Measurements from ENCODE around the gene LY6G6C. TPM values are rescaled to one million over a fixed set of nuclear protein-coding genes. Genes with fewer than 3 reads are reported as not detected.
"Not testable (repeated sequence)": the region's sequence is repeated elsewhere in the genome, so short reads cannot be mapped to it uniquely, and the experiment has no call there.

LY6G6C gene
- total RNA-seq, 5 donors from 2014 or later (not counting 1 experiment from before 2014, with no cell fraction given), result not detected

DNA sequence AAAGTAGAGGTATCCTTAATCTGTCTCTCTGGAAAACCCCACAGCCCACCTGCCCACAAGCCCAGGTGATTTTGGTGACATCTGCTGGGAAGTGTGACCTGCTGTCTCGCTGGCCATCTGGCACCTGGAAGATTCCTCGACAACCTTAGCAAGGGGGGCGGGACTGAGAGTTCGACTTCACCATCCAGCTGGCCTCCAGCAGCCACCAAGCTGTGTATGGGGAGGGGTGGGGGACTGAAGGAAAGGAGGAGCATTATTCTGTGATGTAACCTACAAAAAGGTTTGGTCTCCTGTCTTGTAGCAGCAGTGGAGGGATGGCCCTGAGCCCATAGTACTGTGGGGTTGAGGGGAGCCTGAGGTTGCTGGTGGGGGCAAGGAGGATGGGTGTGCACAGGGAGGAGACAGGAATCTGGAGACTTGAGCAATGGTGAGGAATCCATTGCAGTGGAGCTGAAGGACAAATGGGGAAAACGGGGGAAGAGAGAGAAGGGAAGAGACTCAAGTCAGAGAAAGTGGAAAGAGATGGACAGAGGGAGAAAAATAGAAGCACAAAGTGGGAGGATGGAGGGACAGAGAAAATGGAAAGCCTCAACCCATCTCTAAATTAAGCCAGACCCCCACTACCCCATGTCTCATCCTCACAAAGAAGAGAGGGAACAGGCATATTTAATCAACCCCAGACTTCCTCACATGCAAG lies 10.9 kb downstream of the LY6G6C start:
- Mint-ChIP-seq H3K4me3 (peak overlapping the region in 1 of 3 donors; percentile 10), H3K36me3 (no peaks in the 10 kb centered on the region), H3K4me1 (peaks cover 17 to 25% (median 24%) of the 10 kb centered on the region in 3 donors), H3K9me3 (no peaks in the 10 kb centered on the region), H3K27ac (no peak overlapping the region), H3K27me3 (no peaks in the 10 kb centered on the region)
- peaks cover 0 to 26% of the 10 kb centered on the region in 2 experiments for H3K27me3 ChIP-seq (replicated peaks in 1 of 2; ENCODE audit: control insufficient read depth in 2 of 2, extremely low read depth in 1 of 2, insufficient read depth in 2 of 2, low read length in 1 of 2)
- no peaks in the 10 kb centered on the region for H3K36me3 ChIP-seq (ENCODE audit: control insufficient read depth in 2 of 2, extremely low read depth in 1 of 2, insufficient read depth in 1 of 2, low read length in 1 of 2)
- H3K4me3 ChIP-seq (ENCODE audit: control insufficient read depth in 1 of 2, extremely low read depth in 1 of 2, low read length in 1 of 2), result no peak overlapping the region
- no peak overlapping the region for H3K27ac ChIP-seq (ENCODE audit: low read length)
- H3K4me1 ChIP-seq (ENCODE audit: control insufficient read depth in 1 of 2, extremely low read depth in 1 of 2, insufficient read depth in 2 of 2, low read length in 2 of 2), result peaks cover 12 to 18% of the 10 kb centered on the region in 2 experiments
- ATAC-seq (replicated peaks in 1 of 4) (no peak), DNase-seq (no peak)
- H3K9me3 ChIP-seq, result no peaks in the 10 kb centered on the region
- CTCF ChIA-PET, result no interaction called here
- 81% methylated on average over 4 of the region's 5 CpGs for WGBS (ENCODE audit: insufficient coverage)
- POLR2A ChIA-PET, result no interaction called here

DNA sequence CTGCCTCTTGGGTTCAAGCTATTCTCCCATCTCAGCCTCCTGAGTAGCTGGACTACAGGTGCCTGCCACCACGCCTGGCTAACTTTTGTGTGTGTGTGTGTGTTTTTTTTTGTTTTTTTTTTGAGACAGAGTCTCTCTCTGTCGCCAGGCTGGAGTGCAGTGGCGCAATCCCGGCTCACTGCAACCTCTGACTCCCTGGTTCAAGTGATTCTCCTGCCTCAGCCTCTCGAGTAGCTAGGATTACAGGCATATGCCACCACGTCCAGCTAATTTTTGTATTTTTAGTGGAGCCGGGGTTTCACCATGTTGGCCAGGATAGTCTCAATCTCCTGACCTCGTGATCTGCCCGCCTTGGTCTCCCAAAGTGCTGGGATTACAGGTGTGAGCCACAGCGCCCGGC lies 12.4 kb downstream of the LY6G6C start:
- H3K4me3 Mint-ChIP-seq; H3K27ac ChIP-seq (ENCODE audit: low read length); H3K36me3 ChIP-seq (ENCODE audit: control insufficient read depth in 2 of 2, extremely low read depth in 1 of 2, insufficient read depth in 1 of 2, low read length in 1 of 2); H3K9me3 Mint-ChIP-seq; H3K27me3 Mint-ChIP-seq; H3K9me3 ChIP-seq; ATAC-seq (replicated peaks in 1 of 4); H3K4me3 ChIP-seq (ENCODE audit: control insufficient read depth in 1 of 2, extremely low read depth in 1 of 2, low read length in 1 of 2); H3K36me3 Mint-ChIP-seq; DNase-seq; H3K27ac Mint-ChIP-seq: not testable (repeated sequence)
- POLR2A ChIA-PET, result interaction anchor here in 1 of 2 donors (0.7 kb wide), 2 partner anchors 56 to 570 kb away, joined by 4 to 6 read pairs; no protein-coding TSS in a partner anchor
- H3K4me1 ChIP-seq (ENCODE audit: control insufficient read depth in 1 of 2, extremely low read depth in 1 of 2, insufficient read depth in 2 of 2, low read length in 2 of 2), result peaks cover 10 to 17% of the 10 kb centered on the region in 2 experiments
- H3K4me1 Mint-ChIP-seq, result peaks cover 17 to 22% (median 21%) of the 10 kb centered on the region in 3 donors
- CTCF ChIA-PET, result interaction anchor here in 1 of 2 donors (0.7 to 0.8 kb wide), 2 partner anchors 17 to 148 kb away, joined by 4 to 5 read pairs; no protein-coding TSS in a partner anchor
- peaks cover 0 to 23% of the 10 kb centered on the region in 2 experiments for H3K27me3 ChIP-seq (replicated peaks in 1 of 2; ENCODE audit: control insufficient read depth in 2 of 2, extremely low read depth in 1 of 2, insufficient read depth in 2 of 2, low read length in 1 of 2)
- 96% methylated on average over 10 of the region's 11 CpGs for WGBS (ENCODE audit: insufficient coverage)

DNA sequence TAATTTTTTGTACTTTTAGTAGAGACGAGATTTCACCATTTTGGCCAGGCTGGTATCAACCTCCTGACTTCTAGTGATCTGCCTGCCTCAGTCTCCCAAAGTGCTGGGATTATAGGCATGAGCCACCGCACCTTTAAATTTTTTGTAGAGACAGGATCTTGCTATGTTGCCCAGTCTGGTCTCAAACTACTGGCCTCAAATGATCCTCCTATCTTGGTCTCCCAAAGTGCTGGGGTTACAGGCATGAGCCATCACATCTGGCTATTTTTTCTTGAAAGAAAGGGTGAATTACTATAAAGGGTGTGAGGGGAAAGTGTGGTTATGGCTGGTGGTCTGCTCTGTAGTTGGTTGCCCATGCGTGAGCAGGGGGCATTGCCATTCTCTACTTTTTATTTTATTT lies 13.3 kb downstream of the LY6G6C start:
- no peak for DNase-seq
- no peak overlapping the region for H3K27ac Mint-ChIP-seq
- no peak overlapping the region for H3K4me3 Mint-ChIP-seq
- no peaks in the 10 kb centered on the region for H3K27me3 Mint-ChIP-seq
- no CpG with 5 or more reads among the region's 3 CpGs for WGBS (ENCODE audit: insufficient coverage)
- Histone ChIP-seq H3K4me3 (ENCODE audit: control insufficient read depth in 1 of 2, extremely low read depth in 1 of 2, low read length in 1 of 2) (no peak overlapping the region), H3K4me1 (ENCODE audit: control insufficient read depth in 1 of 2, extremely low read depth in 1 of 2, insufficient read depth in 2 of 2, low read length in 2 of 2) (peaks cover 5 to 21% of the 10 kb centered on the region in 2 experiments), H3K36me3 (ENCODE audit: control insufficient read depth in 2 of 2, extremely low read depth in 1 of 2, insufficient read depth in 1 of 2, low read length in 1 of 2) (no peaks in the 10 kb centered on the region), H3K27ac (ENCODE audit: low read length) (no peak overlapping the region), H3K9me3 (no peaks in the 10 kb centered on the region), H3K27me3 (replicated peaks in 1 of 2; ENCODE audit: control insufficient read depth in 2 of 2, extremely low read depth in 1 of 2, insufficient read depth in 2 of 2, low read length in 1 of 2) (peaks cover 0 to 21% of the 10 kb centered on the region in 2 experiments)
- ChIA-PET POLR2A (interaction anchor here in 1 of 2 donors (0.6 kb wide), 1 partner anchor 123 kb away, joined by 3 read pairs; no protein-coding TSS in a partner anchor), CTCF (interaction anchor here in 1 of 2 donors (0.6 kb wide), 1 partner anchor 123 kb away, joined by 3 read pairs; no protein-coding TSS in a partner anchor)
- peaks cover 21 to 26% (median 24%) of the 10 kb centered on the region in 3 donors for H3K4me1 Mint-ChIP-seq
- no peak for ATAC-seq (replicated peaks in 1 of 4)
- no peaks in the 10 kb centered on the region for H3K36me3 Mint-ChIP-seq
- H3K9me3 Mint-ChIP-seq, result no peaks in the 10 kb centered on the region

DNA sequence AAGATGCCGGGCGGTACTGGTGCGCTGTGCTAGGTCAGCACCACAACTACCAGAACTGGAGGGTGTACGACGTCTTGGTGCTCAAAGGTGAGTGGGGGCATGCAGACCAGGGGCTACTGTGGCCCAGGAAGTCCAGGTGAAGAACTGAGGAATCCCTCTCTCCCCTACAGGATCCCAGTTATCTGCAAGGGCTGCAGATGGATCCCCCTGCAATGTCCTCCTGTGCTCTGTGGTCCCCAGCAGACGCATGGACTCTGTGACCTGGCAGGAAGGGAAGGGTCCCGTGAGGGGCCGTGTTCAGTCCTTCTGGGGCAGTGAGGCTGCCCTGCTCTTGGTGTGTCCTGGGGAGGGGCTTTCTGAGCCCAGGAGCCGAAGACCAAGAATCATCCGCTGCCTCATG lies 13.8 kb downstream of the LY6G6C start:
- H3K4me3 ChIP-seq (ENCODE audit: control insufficient read depth in 1 of 2, extremely low read depth in 1 of 2, low read length in 1 of 2), result no peak overlapping the region
- peaks cover 2 to 21% of the 10 kb centered on the region in 2 experiments for H3K4me1 ChIP-seq (ENCODE audit: control insufficient read depth in 1 of 2, extremely low read depth in 1 of 2, insufficient read depth in 2 of 2, low read length in 2 of 2)
- ChIA-PET CTCF (no interaction called here), POLR2A (no interaction called here)
- Mint-ChIP-seq H3K4me1 (peaks cover 24 to 28% (median 26%) of the 10 kb centered on the region in 3 donors), H3K9me3 (no peaks in the 10 kb centered on the region), H3K27me3 (no peaks in the 10 kb centered on the region), H3K36me3 (no peaks in the 10 kb centered on the region), H3K27ac (no peak overlapping the region), H3K4me3 (no peak overlapping the region)
- DNase-seq (no peak), ATAC-seq (replicated peaks in 1 of 4) (no peak)
- H3K27me3 ChIP-seq (replicated peaks in 1 of 2; ENCODE audit: control insufficient read depth in 2 of 2, extremely low read depth in 1 of 2, insufficient read depth in 2 of 2, low read length in 1 of 2), result peaks cover 0 to 19% of the 10 kb centered on the region in 2 experiments
- H3K9me3 ChIP-seq, result no peaks in the 10 kb centered on the region
- WGBS (ENCODE audit: insufficient coverage), result 81% methylated on average over 3 of the region's 10 CpGs
- H3K36me3 ChIP-seq (ENCODE audit: control insufficient read depth in 2 of 2, extremely low read depth in 1 of 2, insufficient read depth in 1 of 2, low read length in 1 of 2), result no peaks in the 10 kb centered on the region
- H3K27ac ChIP-seq (ENCODE audit: low read length), result no peak overlapping the region

DNA sequence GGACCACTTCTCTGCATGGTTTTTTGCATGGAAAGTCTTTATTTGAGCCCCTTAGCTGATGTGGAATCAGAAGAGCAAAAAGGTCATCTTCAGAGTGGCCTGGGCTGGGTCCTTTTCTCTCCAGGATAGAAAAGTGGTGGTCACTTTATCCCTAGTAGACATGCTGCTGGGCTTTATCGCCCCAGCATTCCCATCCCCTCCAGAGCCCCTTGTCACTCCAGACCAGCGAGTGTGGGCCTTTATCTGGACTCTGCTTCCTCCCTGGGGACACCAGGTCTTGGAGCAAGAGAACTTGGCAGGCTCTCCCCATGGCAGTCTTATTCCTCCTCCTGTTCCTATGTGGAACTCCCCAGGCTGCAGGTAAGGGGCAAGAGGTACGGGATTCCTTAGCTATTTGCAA lies 14.9 kb downstream of the LY6G6C start, which contains the start of gene LY6G6F:
TSS of gene LY6G6F (plus strand) at position 268 of the 400 bp plus-strand sequence. CDS start at position 309, 41 bp downstream.
- no peak within 1 kb of the TSS for H3K4me3 Mint-ChIP-seq
- CTCF ChIA-PET, result interaction anchor here in 1 of 2 donors (0.6 kb wide), 1 partner anchor 123 kb away, joined by 5 read pairs; no protein-coding TSS in a partner anchor
- H3K27ac ChIP-seq (ENCODE audit: low read length), result no peak within 1 kb of the TSS

DNA sequence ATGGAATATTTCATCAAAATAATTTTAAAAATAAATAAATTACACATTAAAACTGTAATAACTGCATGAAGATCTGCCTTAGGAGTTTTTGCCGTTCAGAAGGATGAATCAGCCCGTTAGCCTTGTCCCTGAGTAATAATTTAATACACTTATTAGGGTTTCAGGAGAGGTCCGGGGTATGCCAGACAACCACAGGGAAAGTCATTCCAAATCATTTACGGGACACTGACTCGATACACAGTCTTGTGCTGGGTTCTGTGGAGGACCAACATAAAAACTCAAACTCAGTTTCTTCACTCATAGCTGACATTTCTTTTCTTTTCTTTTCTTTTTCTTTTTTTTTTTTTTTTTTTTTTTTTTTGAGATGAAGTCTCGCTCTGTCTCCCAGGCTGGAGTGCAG lies 15.6 kb downstream of the LY6G6C start:
- no peak overlapping the region for H3K4me3 Mint-ChIP-seq
- ATAC-seq (replicated peaks in 1 of 4) (no peak), DNase-seq (no peak)
- peaks cover 27 to 33% (median 30%) of the 10 kb centered on the region in 3 donors for H3K4me1 Mint-ChIP-seq
- no CpG with 5 or more reads among the region's 6 CpGs for WGBS (ENCODE audit: insufficient coverage)
- H3K27me3 Mint-ChIP-seq, result no peaks in the 10 kb centered on the region
- Histone ChIP-seq H3K36me3 (ENCODE audit: control insufficient read depth in 2 of 2, extremely low read depth in 1 of 2, insufficient read depth in 1 of 2, low read length in 1 of 2) (no peaks in the 10 kb centered on the region), H3K9me3 (no peaks in the 10 kb centered on the region), H3K4me3 (ENCODE audit: control insufficient read depth in 1 of 2, extremely low read depth in 1 of 2, low read length in 1 of 2) (no peak overlapping the region), H3K4me1 (ENCODE audit: control insufficient read depth in 1 of 2, extremely low read depth in 1 of 2, insufficient read depth in 2 of 2, low read length in 2 of 2) (peaks cover 13 to 28% of the 10 kb centered on the region in 2 experiments), H3K27me3 (replicated peaks in 1 of 2; ENCODE audit: control insufficient read depth in 2 of 2, extremely low read depth in 1 of 2, insufficient read depth in 2 of 2, low read length in 1 of 2) (peaks cover 0 to 19% of the 10 kb centered on the region in 2 experiments), H3K27ac (ENCODE audit: low read length) (no peak overlapping the region)
- no peak overlapping the region for H3K27ac Mint-ChIP-seq
- peaks cover 3% of the 10 kb centered on the region for H3K36me3 Mint-ChIP-seq
- ChIA-PET POLR2A (interaction anchor here (0.6 to 0.8 kb wide), 3 partner anchors 11 to 250 kb away, joined by 3 to 9 read pairs (median 4); no protein-coding TSS in a partner anchor), CTCF (no interaction called here)
- no peaks in the 10 kb centered on the region for H3K9me3 Mint-ChIP-seq

More for the DNA sequence above, 14.9 kb downstream of the LY6G6C start, which contains the start of gene LY6G6F:
- no peak within 1 kb of the TSS for H3K4me3 ChIP-seq (ENCODE audit: control insufficient read depth in 1 of 2, extremely low read depth in 1 of 2, low read length in 1 of 2)
- POLR2A ChIA-PET, result interaction anchor here (0.6 to 0.8 kb wide), 3 partner anchors 11 to 249 kb away, joined by 3 to 9 read pairs (median 4); no protein-coding TSS in a partner anchor
- no peak within 1 kb of the TSS for H3K27ac Mint-ChIP-seq
- no peaks in the 10 kb centered on the region for H3K36me3 ChIP-seq (ENCODE audit: control insufficient read depth in 2 of 2, extremely low read depth in 1 of 2, insufficient read depth in 1 of 2, low read length in 1 of 2)
- no CpG with 5 or more reads among the region's 3 CpGs for WGBS (ENCODE audit: insufficient coverage)
- no peaks in the 10 kb centered on the region for H3K9me3 ChIP-seq
- no peaks in the 10 kb centered on the region for H3K9me3 Mint-ChIP-seq
- peaks cover 0 to 19% of the 10 kb centered on the region in 2 experiments for H3K27me3 ChIP-seq (replicated peaks in 1 of 2; ENCODE audit: control insufficient read depth in 2 of 2, extremely low read depth in 1 of 2, insufficient read depth in 2 of 2, low read length in 1 of 2)
- H3K36me3 Mint-ChIP-seq, result no peaks in the 10 kb centered on the region
- ATAC-seq (replicated peaks in 1 of 4), result no peak
- H3K27me3 Mint-ChIP-seq, result no peaks in the 10 kb centered on the region
- no peak for DNase-seq
- peaks cover 12 to 29% of the 10 kb centered on the region in 2 experiments for H3K4me1 ChIP-seq (ENCODE audit: control insufficient read depth in 1 of 2, extremely low read depth in 1 of 2, insufficient read depth in 2 of 2, low read length in 2 of 2)
- H3K4me1 Mint-ChIP-seq, result peaks cover 25 to 32% (median 30%) of the 10 kb centered on the region in 3 donors
